Astrocyte (in vitro differentiated cells and primary cell): ENCODE data around the gene SLC25A26. TPM values are rescaled to one million over a fixed set of nuclear protein-coding genes. Genes with fewer than 3 reads are reported as not detected.
A peak's percentile ranks its signal among the peaks of the same experiment; 100 is the strongest.

Experiments
- DNase-seq: peaks from one replicate; pipeline ENCODE4 v3.0.0-alpha.2; 2010; ENCODE audit warnings: low read depth
- FAIRE-seq: peaks from 2 replicates; lab custom pipeline; 2011; peaks lifted over from hg19 to GRCh38; lab: Jason Lieb, UNC
- H2AFZ ChIP-seq: 2 replicates; pipeline ENCODE4 v1.6.0; 2012; ENCODE audit warnings: low read depth, low read length, inconsistent platforms
- H3K27ac ChIP-seq: 2 replicates; pipeline ENCODE4 v1.5.1; 2011; ENCODE audit warnings: low read depth, low read length, inconsistent platforms
- H3K27me3 ChIP-seq: 2 replicates; pipeline ENCODE4 v1.6.0; 2011; ENCODE audit warnings: low read length, inconsistent platforms; ENCODE audit not compliant: insufficient read depth
- H3K36me3 ChIP-seq: 2 replicates; pipeline ENCODE4 v1.5.1; 2011; ENCODE audit warnings: low read length, inconsistent platforms; ENCODE audit not compliant: insufficient read depth
- H3K4me1 ChIP-seq: 2 replicates; pipeline ENCODE4 v1.5.1; 2011; ENCODE audit warnings: low read length, inconsistent platforms; ENCODE audit not compliant: insufficient read depth
- H3K4me2 ChIP-seq: 2 replicates; pipeline ENCODE4 v1.6.0; 2012; ENCODE audit warnings: low read length, inconsistent platforms
- H3K4me3 ChIP-seq: 2 replicates; pipeline ENCODE4 v1.5.1; 2011; ENCODE audit warnings: low read depth, mild to moderate bottlenecking, low read length, inconsistent platforms; ENCODE audit not compliant: insufficient read depth
- H3K79me2 ChIP-seq: 2 replicates; pipeline ENCODE4 v1.6.0; 2012; ENCODE audit warnings: mild to moderate bottlenecking, low read length, inconsistent platforms; ENCODE audit not compliant: insufficient read depth
- H3K9ac ChIP-seq: 2 replicates; pipeline ENCODE4 v1.6.0; 2012; ENCODE audit warnings: mild to moderate bottlenecking, low read length, inconsistent platforms
- H3K9me3 ChIP-seq: 2 replicates; pipeline ENCODE4 v1.5.1; 2012; ENCODE audit warnings: low read depth, mild to moderate bottlenecking, low read length, inconsistent platforms; ENCODE audit not compliant: insufficient read depth
- H4K20me1 ChIP-seq: 2 replicates; pipeline ENCODE4 v1.6.0; 2012; ENCODE audit warnings: low read length, inconsistent platforms; ENCODE audit not compliant: insufficient read depth
- H3K27ac Mint-ChIP-seq: one replicate; pipeline ENCODE4 v1.8.0; 2021; ENCODE audit warnings: mild to moderate bottlenecking, mixed read lengths; ENCODE audit not compliant: unreplicated experiment
- H3K27me3 Mint-ChIP-seq: one replicate; pipeline ENCODE4 v1.8.0; 2021; ENCODE audit warnings: low read depth, mixed read lengths; ENCODE audit not compliant: unreplicated experiment
- H3K36me3 Mint-ChIP-seq: one replicate; pipeline ENCODE4 v1.8.0; 2021; ENCODE audit warnings: low read depth, mixed read lengths; ENCODE audit not compliant: unreplicated experiment
- H3K4me1 Mint-ChIP-seq: one replicate; pipeline ENCODE4 v1.8.0; 2021; ENCODE audit warnings: low read depth, mixed read lengths; ENCODE audit not compliant: unreplicated experiment
- H3K4me3 Mint-ChIP-seq: one replicate; pipeline ENCODE4 v1.8.0; 2021; ENCODE audit warnings: mild to moderate bottlenecking, moderate library complexity, mixed read lengths; ENCODE audit not compliant: unreplicated experiment
- H3K9me3 Mint-ChIP-seq: one replicate; pipeline ENCODE4 v1.8.0; 2021; ENCODE audit warnings: mild to moderate bottlenecking, mixed read lengths; ENCODE audit not compliant: unreplicated experiment
- EZH2 ChIP-seq: IDR thresholded peaks from 2 replicates; pipeline ENCODE4 v1.6.1; 2012; ENCODE audit warnings: mild to moderate bottlenecking, low read length, inconsistent platforms; ENCODE audit not compliant: insufficient read depth
- total RNA-seq: library from RNA; stranded (reverse); gene quantifications from 2 replicates; pipeline ENCODE4 v1.2.1, GENCODE V29; 2021
- TF ChIP-seq, protein P1 (sequence below): IDR thresholded peaks from 2 replicates; pipeline ENCODE4 v1.5.1; 2011; ENCODE audit warnings: low read depth, mild to moderate bottlenecking, inconsistent platforms, low read length, moderate library complexity; ENCODE audit not compliant: insufficient read depth

The SLC25A26 gene
- total RNA-seq, 1 donor from 2014 or later, result 17.9 TPM

GRCh38 chr3:66196633-66197032 lies 24.2 kb upstream of the SLC25A26 start:
- H3K27me3 ChIP-seq, result peaks cover 6% of the 10 kb centered on the region
- H3K79me2 ChIP-seq, result no peaks in the 10 kb centered on the region
- Mint-ChIP-seq H3K36me3 (no peaks in the 10 kb centered on the region), H3K27me3 (peaks cover 10% of the 10 kb centered on the region), H3K27ac (no peak overlapping the region), H3K9me3 (peaks cover 2% of the 10 kb centered on the region), H3K4me1 (no peaks in the 10 kb centered on the region), H3K4me3 (no peak overlapping the region)
- TF ChIP-seq, protein P1, sequence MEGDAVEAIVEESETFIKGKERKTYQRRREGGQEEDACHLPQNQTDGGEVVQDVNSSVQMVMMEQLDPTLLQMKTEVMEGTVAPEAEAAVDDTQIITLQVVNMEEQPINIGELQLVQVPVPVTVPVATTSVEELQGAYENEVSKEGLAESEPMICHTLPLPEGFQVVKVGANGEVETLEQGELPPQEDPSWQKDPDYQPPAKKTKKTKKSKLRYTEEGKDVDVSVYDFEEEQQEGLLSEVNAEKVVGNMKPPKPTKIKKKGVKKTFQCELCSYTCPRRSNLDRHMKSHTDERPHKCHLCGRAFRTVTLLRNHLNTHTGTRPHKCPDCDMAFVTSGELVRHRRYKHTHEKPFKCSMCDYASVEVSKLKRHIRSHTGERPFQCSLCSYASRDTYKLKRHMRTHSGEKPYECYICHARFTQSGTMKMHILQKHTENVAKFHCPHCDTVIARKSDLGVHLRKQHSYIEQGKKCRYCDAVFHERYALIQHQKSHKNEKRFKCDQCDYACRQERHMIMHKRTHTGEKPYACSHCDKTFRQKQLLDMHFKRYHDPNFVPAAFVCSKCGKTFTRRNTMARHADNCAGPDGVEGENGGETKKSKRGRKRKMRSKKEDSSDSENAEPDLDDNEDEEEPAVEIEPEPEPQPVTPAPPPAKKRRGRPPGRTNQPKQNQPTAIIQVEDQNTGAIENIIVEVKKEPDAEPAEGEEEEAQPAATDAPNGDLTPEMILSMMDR, result peak; percentile 6
- TF ChIP-seq EZH2, result no peak
- H3K4me2 ChIP-seq, result no peak overlapping the region
- H3K4me1 ChIP-seq, result no peaks in the 10 kb centered on the region
- peaks cover 4% of the 10 kb centered on the region for H4K20me1 ChIP-seq
- no peak overlapping the region for H3K4me3 ChIP-seq
- H2AFZ ChIP-seq, result no peak overlapping the region
- no peak overlapping the region for H3K9ac ChIP-seq
- DNase-seq, result no peak
- FAIRE-seq, result no peak
- no peaks in the 10 kb centered on the region for H3K9me3 ChIP-seq
- no peak overlapping the region for H3K27ac ChIP-seq
- no peaks in the 10 kb centered on the region for H3K36me3 ChIP-seq

GRCh38 chr3:66198437-66199088 lies 22.2 kb upstream of the SLC25A26 start:
- H3K4me1 ChIP-seq, result no peaks in the 10 kb centered on the region
- Mint-ChIP-seq H3K36me3 (no peaks in the 10 kb centered on the region), H3K9me3 (peaks cover 2% of the 10 kb centered on the region), H3K4me1 (no peaks in the 10 kb centered on the region), H3K27me3 (peaks cover 10% of the 10 kb centered on the region), H3K4me3 (no peak overlapping the region), H3K27ac (no peak overlapping the region)
- H2AFZ ChIP-seq, result no peak overlapping the region
- no peak for DNase-seq
- peaks cover 4% of the 10 kb centered on the region for H4K20me1 ChIP-seq
- H3K9me3 ChIP-seq, result no peaks in the 10 kb centered on the region
- H3K79me2 ChIP-seq, result no peaks in the 10 kb centered on the region
- no peak overlapping the region for H3K4me3 ChIP-seq
- TF ChIP-seq, protein P1, result no peak
- H3K4me2 ChIP-seq, result no peak overlapping the region
- peaks cover 6% of the 10 kb centered on the region for H3K27me3 ChIP-seq
- no peak overlapping the region for H3K27ac ChIP-seq
- no peak for FAIRE-seq
- H3K36me3 ChIP-seq, result no peaks in the 10 kb centered on the region
- no peak overlapping the region for H3K9ac ChIP-seq

DNA sequence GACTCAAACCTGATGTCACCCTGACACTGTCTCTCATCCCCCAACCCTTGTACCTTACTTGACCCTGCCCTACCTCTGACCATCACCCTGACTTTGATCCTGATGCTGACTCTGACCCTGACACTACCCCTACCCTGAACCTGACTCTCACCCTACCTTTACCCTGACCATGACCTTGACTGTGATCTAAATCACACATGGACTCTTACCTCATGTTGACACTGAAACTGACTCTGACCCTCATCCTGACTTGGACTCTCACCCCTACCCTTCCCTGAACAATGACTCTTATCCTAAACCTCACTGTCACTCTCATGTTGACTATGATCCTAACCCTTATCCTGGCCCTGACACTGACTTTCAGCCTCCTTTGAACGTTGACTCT lies 21.7 kb upstream of the SLC25A26 start:
- H3K36me3 ChIP-seq, result no peaks in the 10 kb centered on the region
- H3K4me1 ChIP-seq, result no peaks in the 10 kb centered on the region
- H4K20me1 ChIP-seq, result peaks cover 4% of the 10 kb centered on the region
- H3K79me2 ChIP-seq, result no peaks in the 10 kb centered on the region
- H3K9ac ChIP-seq, result no peak overlapping the region
- H3K9me3 ChIP-seq, result no peaks in the 10 kb centered on the region
- H3K27ac ChIP-seq, result no peak overlapping the region
- H3K27me3 ChIP-seq, result peaks cover 3% of the 10 kb centered on the region
- Mint-ChIP-seq H3K36me3 (no peaks in the 10 kb centered on the region), H3K4me3 (no peak overlapping the region), H3K9me3 (peaks cover 2% of the 10 kb centered on the region), H3K27me3 (peaks cover 10% of the 10 kb centered on the region), H3K27ac (no peak overlapping the region), H3K4me1 (no peaks in the 10 kb centered on the region)
- DNase-seq (no peak), FAIRE-seq (no peak)
- TF ChIP-seq, protein P1, result no peak
- no peak for TF ChIP-seq EZH2
- no peak overlapping the region for H3K4me3 ChIP-seq
- H2AFZ ChIP-seq, result no peak overlapping the region
- H3K4me2 ChIP-seq, result no peak overlapping the region
